Trophoblast cell (in vitro differentiated cells and primary cell): ENCODE measurements around the gene SPATA25.

Source experiments
- DNase-seq, 2 donors: peaks; one replicate each; pipeline ENCODE4 v3.0.0-alpha.2; 2016
- H2AFZ ChIP-seq: 2 replicates; pipeline ENCODE4 v1.6.1; 2013; ENCODE audit warnings: low read length, moderate library complexity, mild to moderate bottlenecking; ENCODE audit not compliant: insufficient read depth, poor library complexity
- H2AK5ac ChIP-seq: 2 replicates; pipeline ENCODE4 v1.6.1; 2013; ENCODE audit warnings: mild to moderate bottlenecking, low read length
- H2BK120ac ChIP-seq: 2 replicates; pipeline ENCODE4 v1.6.1; 2013; ENCODE audit warnings: low read length, mild to moderate bottlenecking, moderate library complexity; ENCODE audit not compliant: insufficient read depth, poor library complexity
- H2BK12ac ChIP-seq: 2 replicates; pipeline ENCODE4 v1.6.1; 2013; ENCODE audit warnings: mild to moderate bottlenecking, low read length, moderate library complexity
- H2BK5ac ChIP-seq: 2 replicates; pipeline ENCODE4 v1.6.1; 2013; ENCODE audit warnings: low read length, low read depth, moderate library complexity, mild to moderate bottlenecking; ENCODE audit not compliant: poor library complexity
- H3K14ac ChIP-seq: 2 replicates; pipeline ENCODE4 v1.6.1; 2013; ENCODE audit warnings: mild to moderate bottlenecking, low read length
- H3K18ac ChIP-seq: 2 replicates; pipeline ENCODE4 v1.6.1; 2013; ENCODE audit warnings: mild to moderate bottlenecking, low read length
- H3K23ac ChIP-seq: 2 replicates; pipeline ENCODE4 v1.6.1; 2013; ENCODE audit warnings: low read length
- H3K27ac ChIP-seq: 2 replicates; pipeline ENCODE4 v1.5.1; 2013; ENCODE audit warnings: low read depth, mild to moderate bottlenecking, inconsistent platforms, low read length, moderate library complexity
- H3K27me3 ChIP-seq: 2 replicates; pipeline ENCODE4 v1.6.1; 2013; ENCODE audit warnings: inconsistent platforms, mild to moderate bottlenecking, low read length, moderate library complexity; ENCODE audit not compliant: insufficient read depth
- H3K36me3 ChIP-seq, 2 experiments: 1 replicate in 1 of 2; 2 replicates in 1 of 2; pipeline ENCODE4 v1.6.1; 2013; ENCODE audit warnings: low read length in 2 of 2, mild to moderate bottlenecking in 2 of 2, moderate library complexity in 1 of 2; ENCODE audit not compliant: insufficient read depth in 2 of 2, control insufficient read depth in 1 of 2
- H3K4ac ChIP-seq: 2 replicates; pipeline ENCODE4 v1.6.1; 2013; ENCODE audit warnings: low read depth, mild to moderate bottlenecking, low read length, moderate library complexity
- H3K4me1 ChIP-seq, 2 experiments: 1 replicate in 1 of 2; 2 replicates in 1 of 2; pipeline ENCODE4 v1.6.1; 2013; ENCODE audit warnings: low read length in 2 of 2, mild to moderate bottlenecking in 2 of 2, moderate library complexity in 1 of 2; ENCODE audit not compliant: insufficient read depth in 2 of 2, control insufficient read depth in 1 of 2
- H3K4me2 ChIP-seq: 2 replicates; pipeline ENCODE4 v1.6.1; 2013; ENCODE audit warnings: inconsistent platforms, mild to moderate bottlenecking, low read length, moderate library complexity
- H3K4me3 ChIP-seq: 2 replicates; pipeline ENCODE4 v1.5.1; 2013; ENCODE audit warnings: mild to moderate bottlenecking, low read depth, low read length, inconsistent platforms
- H3K79me1 ChIP-seq: one replicate; pipeline ENCODE4 v1.6.1; 2013; ENCODE audit warnings: low read length
- H3K79me2 ChIP-seq: 2 replicates; pipeline ENCODE4 v1.6.1; 2013; ENCODE audit warnings: low read length, mild to moderate bottlenecking; ENCODE audit not compliant: control insufficient read depth, insufficient read depth, poor library complexity
- H3K9ac ChIP-seq: 2 replicates; pipeline ENCODE4 v1.6.1; 2013; ENCODE audit warnings: mild to moderate bottlenecking, low read length
- H3K9me3 ChIP-seq: 2 replicates; pipeline ENCODE4 v1.6.1; 2013; ENCODE audit warnings: low read depth, mild to moderate bottlenecking, control low read depth, inconsistent platforms, low read length; ENCODE audit not compliant: insufficient read depth
- H4K12ac ChIP-seq: 2 replicates; pipeline ENCODE4 v1.6.1; 2013; ENCODE audit warnings: low read depth, mild to moderate bottlenecking, low read length, moderate library complexity
- H4K8ac ChIP-seq: 2 replicates; pipeline ENCODE4 v1.6.1; 2013; ENCODE audit warnings: low read depth, mild to moderate bottlenecking, low read length, moderate library complexity
- H4K91ac ChIP-seq: one replicate; pipeline ENCODE4 v1.6.1; 2013; ENCODE audit warnings: low read depth, mild to moderate bottlenecking, low read length, moderate library complexity
- WGBS: extraction: QIAGEN DNeasy Blood & Tissue Kit; methylation state at CpG from one replicate; pipeline ENCODE4 v1.1.7; 2013; ENCODE audit warnings: missing lambda C conversion rate; ENCODE audit not compliant: insufficient read length, insufficient coverage; ENCODE audit errors: extremely low coverage; 5-methylcytosine and 5-hydroxymethylcytosine counted together

SPATA25 gene

GRCh38 chr20:45859916-45860315 lies 27.5 kb downstream of the SPATA25 start:
- no peak overlapping the region for H3K9ac ChIP-seq
- H2BK5ac ChIP-seq, result no peak overlapping the region
- H2AFZ ChIP-seq, result no peak overlapping the region
- DNase-seq, result no peak
- H2AK5ac ChIP-seq, result no peak overlapping the region
- H3K18ac ChIP-seq, result no peak overlapping the region
- no peak overlapping the region for H3K27ac ChIP-seq
- no CpG with 5 or more reads among the region's 5 CpGs for WGBS
- no peak overlapping the region for H2BK120ac ChIP-seq
- H3K4me3 ChIP-seq, result no peak overlapping the region
- H3K79me1 ChIP-seq, result peaks cover 5% of the 10 kb centered on the region
- H3K9me3 ChIP-seq, result no peaks in the 10 kb centered on the region
- H3K4me1 ChIP-seq, result peaks cover 3 to 5% of the 10 kb centered on the region in 2 experiments
- H3K23ac ChIP-seq, result no peak overlapping the region
- H3K14ac ChIP-seq, result no peak overlapping the region
- no peak overlapping the region for H3K4me2 ChIP-seq
- no peak overlapping the region for H4K8ac ChIP-seq
- no peak overlapping the region for H4K12ac ChIP-seq
- H4K91ac ChIP-seq, result no peak overlapping the region
- H3K27me3 ChIP-seq, result no peaks in the 10 kb centered on the region
- H3K79me2 ChIP-seq, result peaks cover 1% of the 10 kb centered on the region
- peaks cover 0 to 2% of the 10 kb centered on the region in 2 experiments for H3K36me3 ChIP-seq
- H2BK12ac ChIP-seq, result no peak overlapping the region
- no peak overlapping the region for H3K4ac ChIP-seq

DNA sequence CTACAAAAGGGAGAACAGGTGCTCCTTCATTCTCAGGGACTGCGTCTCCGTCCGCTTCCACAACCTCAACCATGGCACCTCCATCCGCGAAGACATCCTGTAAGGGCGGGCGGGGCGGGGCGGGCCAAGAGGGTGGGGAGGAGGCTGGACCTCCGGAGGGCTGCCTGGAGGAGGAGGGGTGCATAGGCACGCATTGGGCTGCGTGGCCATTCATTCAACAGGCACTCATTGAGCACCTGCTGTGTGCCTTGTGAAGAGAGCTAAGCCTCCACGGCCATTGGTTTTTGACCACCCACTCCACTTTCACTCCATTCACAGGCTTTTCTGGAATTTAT lies 29.6 kb downstream of the SPATA25 start:
- H3K9me3 ChIP-seq, result no peaks in the 10 kb centered on the region
- H4K8ac ChIP-seq, result peak overlapping the region; percentile 91
- H2BK120ac ChIP-seq, result peak overlapping the region; percentile 29
- peak overlapping the region; percentile 81 for H4K12ac ChIP-seq
- H3K18ac ChIP-seq, result peak overlapping the region; percentile 75
- peak overlapping the region; percentile 88 for H3K4me2 ChIP-seq
- peak overlapping the region; percentile 8 for H2AK5ac ChIP-seq
- H3K79me1 ChIP-seq, result peaks cover 5% of the 10 kb centered on the region
- no peak overlapping the region for H3K27ac ChIP-seq
- peaks cover 3 to 5% of the 10 kb centered on the region in 2 experiments for H3K4me1 ChIP-seq
- no peak overlapping the region for H2BK12ac ChIP-seq
- H3K4ac ChIP-seq, result peak overlapping the region; percentile 71
- peaks cover 1% of the 10 kb centered on the region for H3K79me2 ChIP-seq
- peak overlapping the region; percentile 92 for H2AFZ ChIP-seq
- H4K91ac ChIP-seq, result peak overlapping the region; percentile 81
- no peaks in the 10 kb centered on the region for H3K27me3 ChIP-seq
- peak overlapping the region; percentile 41 for H2BK5ac ChIP-seq
- peak overlapping the region; percentile 75 for H3K4me3 ChIP-seq
- no peak for DNase-seq
- peaks cover 0 to 7% of the 10 kb centered on the region in 2 experiments for H3K36me3 ChIP-seq
- peak overlapping the region; percentile 65 for H3K14ac ChIP-seq
- no CpG with 5 or more reads among the region's 13 CpGs for WGBS
- peak overlapping the region; percentile 49 for H3K9ac ChIP-seq
- no peak overlapping the region for H3K23ac ChIP-seq

DNA sequence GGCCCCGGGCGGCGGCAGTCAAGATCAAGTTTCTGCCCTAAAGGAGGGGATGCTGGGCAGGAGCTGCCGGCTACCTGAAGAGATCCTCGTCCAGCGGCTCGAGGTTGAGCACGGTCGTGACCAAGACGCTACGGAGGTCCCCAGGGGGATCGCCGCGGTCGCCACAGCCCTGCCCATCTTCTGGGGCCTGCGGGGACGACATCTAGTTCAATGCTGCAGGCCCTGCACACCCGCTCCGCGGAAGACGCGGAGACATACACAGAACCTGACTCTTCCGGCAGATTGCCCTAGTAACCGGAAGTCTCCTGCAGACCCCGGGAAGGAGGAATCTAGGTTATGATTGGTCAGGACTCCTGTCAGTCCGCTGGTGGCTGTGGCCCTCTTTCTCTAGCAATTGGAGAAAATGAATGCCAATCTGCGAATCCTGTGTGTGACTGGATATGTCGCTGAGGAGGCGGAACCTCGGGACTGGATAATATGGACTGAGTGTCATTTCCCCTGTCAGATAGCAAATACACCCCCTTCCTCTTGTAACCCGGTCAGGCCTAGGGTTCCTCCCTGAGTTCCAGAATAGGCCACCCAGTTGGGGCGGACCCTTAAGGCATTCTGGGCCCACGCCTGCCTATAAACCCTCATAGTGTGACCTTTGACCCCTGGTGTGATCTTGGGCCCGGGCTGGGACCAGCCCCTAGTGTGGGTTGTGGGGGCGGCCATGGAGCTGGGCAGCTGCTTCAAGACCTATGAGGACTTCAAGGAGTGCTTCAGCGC lies 30.1 kb downstream of the SPATA25 start, which contains the start of the genes ACOT8 and ZSWIM3:
Gene ACOT8 (minus strand): TSS at position 279 of the 768 bp plus-strand sequence. CDS start 77 bp downstream, at position 202.
Gene ZSWIM3 (plus strand): TSS at position 501 of the 768 bp plus-strand sequence. CDS start 212 bp downstream, at position 713.
- H3K4me2 ChIP-seq, result peak within 1 kb of the TSS; percentile 90
- H3K79me2 ChIP-seq, result peaks cover 1% of the 10 kb centered on the region
- no peak within 1 kb of the TSS for H2BK12ac ChIP-seq
- peak within 1 kb of the TSS; percentile 81 for H4K91ac ChIP-seq
- H4K12ac ChIP-seq, result peak within 1 kb of the TSS; percentile 81
- peaks cover 0 to 7% of the 10 kb centered on the region in 2 experiments for H3K36me3 ChIP-seq
- H3K14ac ChIP-seq, result peak within 1 kb of the TSS; percentile 69
- H3K9me3 ChIP-seq, result no peaks in the 10 kb centered on the region
- peak within 1 kb of the TSS; percentile 91 for H4K8ac ChIP-seq
- H2AFZ ChIP-seq, result peak within 1 kb of the TSS; percentile 92
- peaks cover 3 to 5% of the 10 kb centered on the region in 2 experiments for H3K4me1 ChIP-seq
- H2AK5ac ChIP-seq, result peak within 1 kb of the TSS; percentile 24
- peak within 1 kb of the TSS; percentile 80 for H3K4me3 ChIP-seq
- no peak within 1 kb of the TSS for H3K23ac ChIP-seq
- H3K4ac ChIP-seq, result peak within 1 kb of the TSS; percentile 71
- peak within 1 kb of the TSS; percentile 75 for H3K18ac ChIP-seq
- no CpG with 5 or more reads among the region's 36 CpGs for WGBS
- peak within 1 kb of the TSS; percentile 29 for H2BK120ac ChIP-seq
- no peak within 1 kb of the TSS for H3K27ac ChIP-seq
- no peaks in the 10 kb centered on the region for H3K27me3 ChIP-seq
- peaks cover 5% of the 10 kb centered on the region for H3K79me1 ChIP-seq
- H2BK5ac ChIP-seq, result peak within 1 kb of the TSS; percentile 41
- peak within 1 kb of the TSS; percentile 49 for H3K9ac ChIP-seq
- peak; percentile 98 to 100 for DNase-seq

GRCh38 chr20:45853484-45853883 lies 33.9 kb downstream of the SPATA25 start:
- Histone ChIP-seq H2AK5ac (no peak overlapping the region), H3K14ac (no peak overlapping the region), H4K12ac (no peak overlapping the region), H3K36me3 (peaks cover 2 to 9% of the 10 kb centered on the region in 2 experiments), H2BK120ac (no peak overlapping the region), H3K9me3 (no peaks in the 10 kb centered on the region), H4K91ac (no peak overlapping the region), H3K79me1 (peaks cover 5% of the 10 kb centered on the region), H3K4me1 (peaks cover 3 to 5% of the 10 kb centered on the region in 2 experiments), H3K4me2 (no peak overlapping the region), H2BK5ac (no peak overlapping the region), H3K4ac (no peak overlapping the region), H3K23ac (no peak overlapping the region), H3K27me3 (no peaks in the 10 kb centered on the region), H3K4me3 (no peak overlapping the region), H3K27ac (no peak overlapping the region), H3K79me2 (peaks cover 1% of the 10 kb centered on the region), H2AFZ (no peak overlapping the region), H3K9ac (no peak overlapping the region), H3K18ac (no peak overlapping the region), H2BK12ac (no peak overlapping the region), H4K8ac (no peak overlapping the region)
- no CpG with 5 or more reads among the region's 2 CpGs for WGBS
- no peak for DNase-seq
